Measurements from ENCODE around the gene BMPR1B. TPM values are rescaled to one million over a fixed set of nuclear protein-coding genes. Genes with fewer than 3 reads are reported as not detected.

Gene BMPR1B
- total and polyA plus RNA-seq, 2 of the 4 experiments (the other 2 are of a cell fraction): 0.24 to 0.90 TPM

DNA sequence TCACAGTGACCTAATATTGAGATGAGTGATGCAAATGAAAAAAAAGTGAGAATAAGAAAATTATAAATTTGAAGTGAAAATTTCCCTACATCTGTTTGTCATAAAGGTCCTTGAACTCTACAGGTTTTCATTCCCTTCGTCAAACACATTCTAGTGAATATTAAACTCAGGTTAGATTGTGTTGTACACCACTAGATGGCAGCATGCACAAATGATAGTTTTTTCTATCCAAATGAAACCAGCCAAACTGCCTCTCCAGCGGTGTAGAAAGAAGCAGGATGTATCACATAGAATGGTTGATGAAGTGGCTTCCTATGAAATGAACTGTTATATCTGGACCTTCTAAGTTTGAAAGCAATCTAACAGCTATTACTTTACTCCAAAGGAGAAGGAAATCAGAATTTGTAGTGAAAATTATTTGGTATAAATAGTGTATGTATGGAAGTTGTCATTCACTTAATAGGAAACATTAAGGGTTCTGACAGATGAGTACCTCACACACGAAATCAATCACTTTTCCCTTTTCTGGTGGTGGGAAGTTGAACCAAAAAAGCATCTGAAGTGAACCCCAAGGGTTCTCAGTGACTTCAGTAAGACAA, 408.3 kb downstream of the BMPR1B start:
- Histone ChIP-seq H3K4ac (ENCODE audit: low read depth, low read length) (no peak overlapping the region), H3K4me2 (ENCODE audit: low read depth, low read length) (no peak overlapping the region), H3K9ac (ENCODE audit: low read depth, low read length) (no peak overlapping the region), H2AK9ac (replicated peaks; ENCODE audit: low read depth, low read length, poor library complexity) (no peak overlapping the region), H2AK5ac (ENCODE audit: low read depth, low read length) (no peak overlapping the region), H3K27ac (ENCODE audit: insufficient read depth, low read length) (no peak overlapping the region), H3K14ac (replicated peaks; ENCODE audit: low read depth, low read length) (no peak overlapping the region), H3K23ac (ENCODE audit: low read depth, low read length) (no peak overlapping the region), H3K9me3 (ENCODE audit: control insufficient read depth, insufficient read depth, low read length) (no peaks in the 10 kb centered on the region), H3K4me1 (ENCODE audit: control insufficient read depth, insufficient read depth, low read length) (no peaks in the 10 kb centered on the region), H3K36me3 (ENCODE audit: control insufficient read depth, insufficient read depth, low read length) (no peaks in the 10 kb centered on the region), H3K79me1 (ENCODE audit: low read depth in 1 of 2, low read length in 2 of 2) (no peaks in the 10 kb centered on the region), H2BK20ac (ENCODE audit: low read depth, low read length) (no peak overlapping the region), H2BK120ac (ENCODE audit: low read depth, low read length) (no peak overlapping the region), H3K4me3 (ENCODE audit: insufficient read depth, low read depth, low read length) (no peak overlapping the region), H3K9me1 (ENCODE audit: insufficient read depth, low read length) (no peaks in the 10 kb centered on the region), H4K8ac (ENCODE audit: low read depth in 2 of 2, low read length in 2 of 2) (no peak overlapping the region), H3K27me3 (ENCODE audit: control insufficient read depth, insufficient read depth, low read length) (no peaks in the 10 kb centered on the region), H2BK5ac (ENCODE audit: low read depth, low read length, poor library complexity, severe bottlenecking) (no peak overlapping the region), H2AFZ (replicated peaks; ENCODE audit: low read length, poor library complexity) (no peak overlapping the region), H4K20me1 (ENCODE audit: insufficient read depth, low read length) (no peaks in the 10 kb centered on the region), H2BK15ac (ENCODE audit: low read depth, low read length) (no peak overlapping the region), H4K91ac (ENCODE audit: insufficient read depth, low read depth, low read length) (no peak overlapping the region), H3K56ac (ENCODE audit: extremely low read depth, insufficient read depth, low read length) (no peak overlapping the region), H3K18ac (ENCODE audit: low read depth, low read length) (no peak overlapping the region), H4K5ac (ENCODE audit: low read depth, low read length) (no peak overlapping the region)
- intact Hi-C loops (cut with micrococcal nuclease): loop anchor here (2.0 to 10.0 kb wide), 3 partner anchors 349 to 869 kb away; partner anchors contain the start of gene UNC5C
- ATAC-seq (ENCODE audit: low read depth) (peak; percentile 85), DNase-seq (peak; percentile 65)
- dilution Hi-C loops (cut with HindIII; ENCODE audit: low sequenced_read_pairs, unreplicated experiment): no loop called here
- POLR2A ChIA-PET (ENCODE audit: unreplicated experiment): no interaction called here
- no TSS peak for BruUV-seq (replicated peaks)
- WGBS, 2 experiments (ENCODE audit: extremely low coverage in 2 of 2, insufficient read length in 1 of 2): no CpG with 5 or more reads among the region's 3 CpGs
- no peak for TF ChIP-seq FOS (IDR thresholded peaks at IDR 0.05; ENCODE audit: low read depth, low read length)
- TF ChIP-seq RCOR1 (IDR thresholded peaks at IDR 0.05; ENCODE audit: insufficient replicate concordance, low read length): no peak
- peak; percentile 74 for TF ChIP-seq SMC3 (IDR thresholded peaks at IDR 0.05; ENCODE audit: low read depth, low read length)
- no peak for TF ChIP-seq BHLHE40 (IDR thresholded peaks at IDR 0.05; ENCODE audit: low read depth, low read length)
- TF ChIP-seq CHD1 (IDR thresholded peaks at IDR 0.05; ENCODE audit: low read depth, low read length): no peak
- peak; percentile 70 for TF ChIP-seq CTCF (conservative IDR thresholded peaks at IDR 0.05; ENCODE audit: low read depth, low read length)
- TF ChIP-seq MAZ (IDR thresholded peaks at IDR 0.05; ENCODE audit: borderline replicate concordance, low read depth, low read length): no peak
- no peak for TF ChIP-seq USF2 (IDR thresholded peaks at IDR 0.05; ENCODE audit: low read depth, low read length)
- TF ChIP-seq RFX5 (IDR thresholded peaks at IDR 0.05; ENCODE audit: low read depth, low read length): no peak
- no peak for TF ChIP-seq CEBPB (IDR thresholded peaks at IDR 0.05; ENCODE audit: low read depth, low read length)
- TF ChIP-seq RAD21 (IDR thresholded peaks at IDR 0.05; ENCODE audit: low read length): peak; percentile 81
- no peak for TF ChIP-seq MXI1 (IDR thresholded peaks at IDR 0.05; ENCODE audit: borderline replicate concordance, low read depth, low read length)
- no peak for TF ChIP-seq POLR2A (IDR thresholded peaks at IDR 0.05; ENCODE audit: low read depth, low read length)
- in situ Hi-C loops (cut with MboI; ENCODE audit: low sequenced_read_pairs): no loop called here
- CTCF ChIA-PET: interaction anchor here (0.7 kb wide), 2 partner anchors 120 to 1930 kb away, joined by 3 read pairs; no protein-coding TSS in a partner anchor

All from IMR-90 (cell line).